Right renal pelvis (tissue), 4 donors: ENCODE measurements around the gene KRR1. TPM values are rescaled to one million over a fixed set of nuclear protein-coding genes. Genes with fewer than 3 reads are reported as not detected.

Source experiments
- DNase-seq, 4 donors: peaks; one replicate each; pipeline ENCODE4 v3.0.0-alpha.2; 2013; ENCODE audit warnings: low read depth in 4 of 4, low spot score in 3 of 4, missing footprints in 1 of 4
- polyA plus RNA-seq, 4 donors: library from polyadenylated mRNA; unstranded; fragments of 120-200 nt; gene quantifications; one replicate each; pipeline ENCODE4 v1.2.1, GENCODE V29; 2013; ENCODE audit not compliant: insufficient read length in 4 of 4

Gene KRR1
- polyA plus RNA-seq = 100 to 1,000 TPM in 1 of 4 donors, 10 to 100 TPM in 3; 74.6 to 113 (median 95.5) TPM

DNA sequence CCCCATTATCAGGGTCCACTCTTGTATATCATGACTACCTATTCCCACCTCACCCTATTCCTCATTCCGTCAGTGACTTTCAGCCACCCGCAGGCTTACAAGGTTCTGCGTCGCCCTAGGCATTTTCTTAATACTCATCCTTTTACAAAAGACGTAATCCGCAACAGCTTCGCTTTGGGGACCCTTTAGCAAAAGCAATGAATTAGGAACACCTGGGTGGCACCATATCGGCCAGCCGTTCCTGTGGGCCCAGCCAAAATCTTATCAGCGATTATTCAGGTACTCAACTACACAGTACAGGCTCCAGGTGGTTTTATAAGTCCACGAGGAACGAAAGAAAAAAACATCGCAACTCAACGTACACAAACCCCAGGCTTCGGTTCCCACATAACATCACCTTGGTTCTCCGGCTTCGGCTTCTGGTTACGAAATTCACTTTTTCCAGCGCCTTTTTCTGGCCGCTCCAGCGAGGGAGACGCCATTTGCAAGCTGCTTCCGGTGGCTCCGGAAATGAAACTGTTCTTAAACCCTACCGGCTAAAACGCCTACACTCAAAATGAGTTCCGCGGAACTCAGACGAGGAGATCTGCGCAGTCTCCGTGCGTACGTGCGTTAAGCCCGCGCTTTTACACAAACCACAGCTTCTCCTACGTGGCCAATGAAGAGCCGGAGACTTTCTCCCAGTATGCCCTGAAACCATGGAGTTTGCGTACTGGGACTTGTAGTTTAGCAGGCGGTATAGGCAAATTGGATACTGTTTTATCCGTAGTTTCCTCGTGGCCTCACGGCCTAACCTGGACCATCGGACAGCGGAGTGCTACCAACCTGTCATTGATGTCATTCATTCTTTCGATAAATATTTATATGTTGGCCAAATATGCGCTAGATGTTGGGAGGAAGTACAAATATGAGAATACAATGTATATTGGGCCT lies at the start of gene KRR1:
Gene KRR1, minus strand, starts transcription at position 494 of the 933 bp plus-strand sequence. Its CDS starts 12 bp downstream, at position 482.
- peak; percentile 87 to 98 (median 96) for DNase-seq

DNA sequence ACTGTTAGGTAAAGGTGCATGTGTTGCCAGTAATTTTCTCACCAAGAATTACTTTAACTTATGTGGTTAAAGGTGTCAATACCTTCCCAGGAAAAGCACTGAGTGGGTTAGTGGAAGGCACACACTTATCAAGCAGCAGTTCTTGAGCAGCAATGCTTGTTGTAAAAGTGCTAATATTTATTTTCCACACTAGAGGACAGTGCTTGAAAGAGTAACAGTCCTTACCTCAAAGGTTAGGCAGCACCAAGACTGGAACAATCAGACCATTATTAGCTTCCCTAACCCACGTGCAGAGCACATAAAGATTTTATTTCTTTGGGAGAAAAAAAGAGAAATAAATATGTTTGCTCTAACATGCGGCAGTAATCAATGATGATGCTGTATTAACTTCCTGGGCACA lies 48.8 kb upstream of the KRR1 start:
- no peak for DNase-seq

- peak in 2 of 4 donors; percentile 36 to 37 for DNase-seq
These were observed 46.9 kb upstream of the KRR1 start for GRCh38 chr12:75558287-75558686.

- no peak for DNase-seq
These were observed 45.0 kb upstream of the KRR1 start for GRCh38 chr12:75556311-75556899.

DNA sequence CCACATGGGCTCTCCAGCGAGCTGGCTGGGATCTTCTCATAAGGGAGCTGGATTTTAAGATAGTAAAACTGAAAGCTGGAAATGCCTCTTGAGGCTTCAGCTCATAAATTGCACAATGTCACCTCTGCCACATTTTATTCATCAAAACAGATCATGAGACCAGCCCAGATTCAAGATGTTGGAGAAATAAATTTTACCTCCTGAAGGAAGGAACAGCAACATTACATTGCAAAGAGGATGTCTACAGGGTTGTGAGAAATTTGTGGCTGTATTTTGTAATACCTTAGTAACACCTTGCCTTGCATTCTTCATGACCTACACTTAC lies 43.1 kb upstream of the KRR1 start:
- no peak for DNase-seq

GRCh38 chr12:75553836-75554555 lies 42.6 kb upstream of the KRR1 start:
- no peak for DNase-seq

GRCh38 chr12:75553398-75553797 lies 42.0 kb upstream of the KRR1 start:
- DNase-seq = no peak

GRCh38 chr12:75551477-75551876 lies 40.1 kb upstream of the KRR1 start:
- no peak for DNase-seq

- DNase-seq = no peak
These were observed 39.2 kb upstream of the KRR1 start for GRCh38 chr12:75550401-75551240.

- DNase-seq = no peak
These were observed 38.6 kb upstream of the KRR1 start for GRCh38 chr12:75549989-75550388.

DNA sequence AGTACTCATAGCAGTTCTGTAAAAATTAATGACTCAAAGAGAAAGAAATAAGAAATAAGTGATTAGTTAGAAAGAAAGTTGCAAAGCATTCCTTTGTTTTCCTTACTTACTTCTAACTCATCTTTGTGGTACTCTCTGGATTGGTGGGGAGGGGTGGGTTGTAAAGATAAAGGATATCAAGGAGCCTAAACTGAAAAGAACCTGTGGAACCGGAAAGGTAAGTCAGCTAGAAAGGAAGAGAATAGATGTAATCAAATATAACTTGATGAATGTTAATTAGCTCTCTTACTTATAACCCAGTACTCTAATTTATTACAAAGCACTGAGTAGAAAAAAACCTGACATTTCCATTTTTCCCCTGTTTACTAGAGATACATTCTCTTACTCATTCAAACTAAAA lies 37.5 kb upstream of the KRR1 start:
- DNase-seq = no peak

- DNase-seq = no peak
These were observed 34.2 kb upstream of the KRR1 start for GRCh38 chr12:75545636-75546035.

DNA sequence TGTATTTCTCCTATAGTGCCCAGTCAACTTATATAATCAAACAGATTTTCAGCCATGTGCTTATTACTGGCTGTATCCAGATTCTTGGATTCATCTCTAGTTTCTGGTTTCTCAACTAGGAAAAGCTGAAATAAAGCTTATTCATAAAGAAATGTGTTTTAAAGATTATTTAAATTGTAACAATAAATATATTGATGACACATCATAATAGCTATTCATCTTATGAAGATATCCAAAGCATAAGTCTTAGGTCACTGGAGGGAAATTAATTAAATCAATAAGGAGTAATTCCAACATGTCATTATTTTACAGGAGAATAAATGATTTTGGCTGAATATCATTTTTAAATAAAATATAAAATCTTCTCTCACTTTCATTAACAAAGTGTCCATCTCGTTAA lies 32.1 kb upstream of the KRR1 start:
- no peak for DNase-seq

DNA sequence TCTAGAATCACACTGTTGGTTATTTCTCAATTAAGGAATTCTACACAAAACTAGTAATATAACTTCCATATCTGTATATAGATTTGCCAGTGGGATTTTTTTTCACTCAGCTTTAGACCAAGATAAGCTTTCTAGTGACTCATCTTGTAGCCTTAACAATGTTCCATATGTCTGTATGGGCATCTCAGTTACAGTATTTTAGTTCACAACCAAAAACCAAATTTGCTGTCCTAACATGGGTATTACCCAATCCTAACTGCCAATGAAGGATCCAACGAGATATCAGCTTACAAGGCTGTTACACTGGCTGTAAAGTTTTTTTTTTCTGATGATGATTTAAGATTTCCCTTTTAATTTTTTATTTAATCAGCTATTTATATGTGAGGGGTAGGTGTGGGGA lies 31.5 kb upstream of the KRR1 start:
- DNase-seq = no peak

GRCh38 chr12:75539889-75540288 lies 28.5 kb upstream of the KRR1 start:
- DNase-seq = no peak

- no peak for DNase-seq
These were observed 21.8 kb upstream of the KRR1 start for GRCh38 chr12:75533239-75533638.

GRCh38 chr12:75529826-75530225 lies 18.4 kb upstream of the KRR1 start:
- DNase-seq = no peak

DNA sequence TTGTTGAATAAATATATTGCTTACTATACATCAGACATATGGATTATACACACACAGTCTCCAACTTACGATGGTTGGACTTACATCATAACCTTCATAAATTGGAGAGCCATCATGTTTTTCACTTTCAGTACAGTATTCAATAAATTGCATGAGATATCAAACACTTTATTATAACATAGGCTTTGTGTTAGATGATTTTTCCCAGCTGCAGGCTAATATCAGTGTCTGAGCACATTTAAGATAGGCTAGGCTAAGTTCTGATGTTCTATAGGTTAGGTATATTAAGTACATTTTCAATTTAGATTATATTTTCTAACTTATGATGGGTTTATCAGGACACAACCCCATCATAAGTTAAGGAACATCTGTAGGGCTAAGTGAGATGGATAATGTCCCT lies 17.9 kb upstream of the KRR1 start:
- no peak for DNase-seq

DNA sequence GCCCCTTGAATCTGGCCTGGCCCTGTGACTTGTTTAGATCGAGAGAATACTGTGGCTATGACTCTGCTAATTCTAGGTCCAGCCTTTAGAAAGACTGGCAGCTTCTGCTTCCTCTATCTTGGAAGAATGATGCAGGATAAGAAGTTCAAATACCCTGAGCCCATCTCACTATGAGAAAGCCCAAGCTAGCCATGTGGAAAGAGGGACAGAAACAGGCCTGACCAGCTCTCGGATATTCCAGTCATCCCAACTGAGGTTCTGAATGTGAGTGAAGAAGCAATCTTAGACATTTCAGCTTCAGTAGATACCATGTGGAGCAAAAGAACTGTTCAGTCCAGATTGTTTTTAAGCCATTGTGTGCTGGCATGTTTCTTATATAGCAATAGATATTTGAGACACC lies 17.3 kb upstream of the KRR1 start:
- DNase-seq = no peak

DNA sequence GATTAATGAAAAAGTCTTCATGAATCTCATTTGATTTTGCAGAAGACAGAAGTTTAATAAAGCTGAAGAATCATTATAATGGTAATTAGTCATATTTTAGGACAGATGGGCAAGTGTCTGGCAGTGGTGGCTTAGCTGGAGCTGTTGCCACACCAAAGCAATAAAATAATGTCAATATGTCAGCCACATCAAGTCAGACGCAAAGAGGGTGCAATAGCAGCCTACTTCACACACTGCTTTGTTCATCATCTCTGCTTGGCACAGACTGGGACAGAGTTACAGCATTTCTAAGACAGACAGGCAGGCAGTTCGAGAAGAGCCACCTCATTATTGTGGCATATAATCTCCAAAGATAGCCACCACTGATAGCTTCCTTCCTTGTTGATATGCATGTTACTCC lies 16.9 kb upstream of the KRR1 start:
- no peak for DNase-seq
